ENCODE results near the gene PGBD4.

Gene PGBD4

DNA sequence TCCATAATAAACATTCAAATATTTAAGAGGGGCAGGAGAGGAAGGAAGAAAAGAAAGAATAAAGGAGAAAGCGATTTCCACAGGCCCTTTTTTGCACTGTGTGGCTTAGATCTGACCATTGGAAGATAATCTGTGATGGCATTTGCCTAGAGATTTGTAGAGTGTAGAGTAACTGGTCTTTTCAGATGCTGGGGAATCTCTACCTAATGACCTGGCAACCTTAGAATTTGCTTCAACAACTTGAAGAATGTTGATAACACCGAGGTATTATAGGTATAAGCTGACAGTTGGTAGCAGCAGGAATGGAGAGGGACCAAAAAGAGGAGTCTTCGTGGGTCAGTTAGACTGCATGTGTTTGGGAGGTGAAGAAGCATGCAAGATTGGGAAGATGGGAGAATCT lies 41.9 kb upstream of the PGBD4 start:
- POLR2A ChIA-PET: no interaction called here
- no peak overlapping the region for H3K4me3 ChIP-seq (ENCODE audit: low read depth, low read length)
- DNase-seq (ENCODE audit: low read depth, low spot score): no peak
- TF ChIP-seq, protein P1, sequence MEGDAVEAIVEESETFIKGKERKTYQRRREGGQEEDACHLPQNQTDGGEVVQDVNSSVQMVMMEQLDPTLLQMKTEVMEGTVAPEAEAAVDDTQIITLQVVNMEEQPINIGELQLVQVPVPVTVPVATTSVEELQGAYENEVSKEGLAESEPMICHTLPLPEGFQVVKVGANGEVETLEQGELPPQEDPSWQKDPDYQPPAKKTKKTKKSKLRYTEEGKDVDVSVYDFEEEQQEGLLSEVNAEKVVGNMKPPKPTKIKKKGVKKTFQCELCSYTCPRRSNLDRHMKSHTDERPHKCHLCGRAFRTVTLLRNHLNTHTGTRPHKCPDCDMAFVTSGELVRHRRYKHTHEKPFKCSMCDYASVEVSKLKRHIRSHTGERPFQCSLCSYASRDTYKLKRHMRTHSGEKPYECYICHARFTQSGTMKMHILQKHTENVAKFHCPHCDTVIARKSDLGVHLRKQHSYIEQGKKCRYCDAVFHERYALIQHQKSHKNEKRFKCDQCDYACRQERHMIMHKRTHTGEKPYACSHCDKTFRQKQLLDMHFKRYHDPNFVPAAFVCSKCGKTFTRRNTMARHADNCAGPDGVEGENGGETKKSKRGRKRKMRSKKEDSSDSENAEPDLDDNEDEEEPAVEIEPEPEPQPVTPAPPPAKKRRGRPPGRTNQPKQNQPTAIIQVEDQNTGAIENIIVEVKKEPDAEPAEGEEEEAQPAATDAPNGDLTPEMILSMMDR (IDR thresholded peaks at IDR 0.05; ENCODE audit: insufficient read depth, low read length, missing control alignments): no peak
- CTCF ChIA-PET: interaction anchor here (1.5 to 9.0 kb wide), 8 partner anchors 11 to 528 kb away, joined by 3 to 101 read pairs (median 12); partner anchors contain the start of genes KATNBL1 and LPCAT4

DNA sequence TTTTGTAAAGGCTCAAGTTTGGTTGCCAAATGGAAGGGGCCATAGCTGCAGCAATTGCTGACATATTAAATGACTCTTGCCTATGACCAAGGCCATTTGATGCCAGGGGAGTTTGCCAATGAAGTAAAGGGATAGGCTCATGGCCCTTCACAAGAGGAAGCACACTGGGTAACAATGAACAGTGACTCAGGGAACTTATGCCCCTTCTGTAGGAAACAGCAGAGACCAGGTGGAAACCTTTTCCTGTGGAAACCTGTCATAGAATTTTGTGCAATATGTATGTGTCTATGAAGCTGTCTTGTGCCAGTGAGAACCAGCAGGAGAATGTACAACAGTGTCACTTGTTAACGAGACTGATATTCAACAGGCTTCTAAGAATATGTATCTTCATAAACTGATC lies 37.4 kb upstream of the PGBD4 start:
- TF ChIP-seq, protein P1 (IDR thresholded peaks at IDR 0.05; ENCODE audit: insufficient read depth, low read length, missing control alignments): no peak

DNA sequence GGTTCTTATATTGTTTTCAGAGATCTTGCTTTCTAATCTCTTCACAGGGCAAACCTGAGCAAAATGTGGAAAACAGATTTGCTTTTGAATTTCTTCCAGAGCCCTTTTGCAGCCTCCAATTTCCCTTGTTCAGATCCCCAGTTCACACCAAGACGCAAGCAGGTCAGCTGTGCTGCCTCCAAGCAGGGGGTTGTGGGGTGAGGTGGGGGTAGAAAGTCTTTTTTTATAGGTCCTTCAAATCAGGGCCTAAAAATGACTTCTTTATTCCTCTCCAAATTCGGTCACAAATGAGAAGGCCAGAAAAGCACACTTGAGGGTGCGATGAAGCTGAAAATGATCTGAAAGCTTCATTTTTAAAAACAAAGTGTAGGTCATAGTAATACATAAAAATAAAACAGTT lies 36.6 kb upstream of the PGBD4 start:
- DNase-seq (ENCODE audit: low read depth, low spot score): no peak
- TF ChIP-seq, protein P1 (IDR thresholded peaks at IDR 0.05; ENCODE audit: insufficient read depth, low read length, missing control alignments): no peak
- ChIA-PET CTCF (interaction anchor here (1.2 to 9.0 kb wide), 2 partner anchors 9 to 145 kb away, joined by 5 to 101 read pairs; partner anchors contain the start of gene KATNBL1), POLR2A (no interaction called here)
- no peak overlapping the region for H3K4me3 ChIP-seq (ENCODE audit: low read depth, low read length)

More for the DNA sequence above, 37.4 kb upstream of the PGBD4 start:
- ChIA-PET CTCF (interaction anchor here (0.6 to 9.0 kb wide), 5 partner anchors 15 to 303 kb away, joined by 3 to 101 read pairs (median 4); partner anchors contain the start of genes KATNBL1, LPCAT4 and PGBD4), POLR2A (no interaction called here)
- no peak overlapping the region for H3K4me3 ChIP-seq (ENCODE audit: low read depth, low read length)
- DNase-seq (ENCODE audit: low read depth, low spot score): no peak

DNA sequence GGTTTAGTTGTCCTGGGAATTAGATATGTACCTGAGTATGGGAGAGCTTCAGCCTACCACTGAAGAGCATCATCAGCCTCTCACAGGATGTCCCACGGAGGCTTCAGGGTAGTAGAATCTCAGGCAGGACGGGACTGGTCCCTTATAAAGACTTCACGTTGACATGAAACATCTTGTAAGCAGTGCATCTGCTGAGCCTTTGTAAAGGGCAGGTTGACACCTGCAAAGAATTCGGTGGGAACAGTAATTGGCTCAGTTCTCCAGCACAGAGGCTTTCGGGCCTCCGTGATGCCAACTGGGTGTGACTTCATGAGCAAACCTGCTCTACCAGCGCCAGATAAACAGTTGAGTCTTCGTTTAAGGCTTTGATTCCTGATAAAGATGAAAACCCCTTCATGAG lies 35.9 kb upstream of the PGBD4 start:
- ChIA-PET CTCF (interaction anchor here (0.7 to 9.0 kb wide), 4 partner anchors 10 to 144 kb away, joined by 3 to 101 read pairs (median 4); partner anchors contain the start of gene KATNBL1), POLR2A (no interaction called here)
- no peak for DNase-seq (ENCODE audit: low read depth, low spot score)
- TF ChIP-seq, protein P1 (IDR thresholded peaks at IDR 0.05; ENCODE audit: insufficient read depth, low read length, missing control alignments): no peak
- no peak overlapping the region for H3K4me3 ChIP-seq (ENCODE audit: low read depth, low read length)

DNA sequence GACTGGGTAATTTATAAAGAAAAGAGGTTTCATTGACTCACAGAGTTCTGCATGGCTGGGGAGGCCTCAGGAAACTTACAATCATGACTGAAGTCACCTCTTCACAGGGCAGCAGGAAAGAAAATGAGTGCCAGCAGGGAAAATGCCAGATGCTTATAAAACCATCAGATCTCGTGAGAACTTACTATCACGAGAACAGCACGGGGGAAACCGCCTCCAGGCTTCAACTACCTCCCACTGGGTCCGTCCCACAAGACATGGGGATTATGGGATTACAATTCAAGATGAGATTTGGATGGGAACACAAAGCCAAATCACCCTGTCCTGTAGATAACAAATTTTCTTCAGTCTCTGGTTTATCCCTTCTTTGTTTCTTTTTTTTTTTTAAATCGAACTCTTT lies 31.9 kb upstream of the PGBD4 start:
- DNase-seq (ENCODE audit: low read depth, low spot score): no peak
- TF ChIP-seq, protein P1 (IDR thresholded peaks at IDR 0.05; ENCODE audit: insufficient read depth, low read length, missing control alignments): no peak
- ChIA-PET POLR2A (no interaction called here), CTCF (interaction anchor here (2.2 kb wide), 1 partner anchor 9 kb away, joined by 17 read pairs; no protein-coding TSS in a partner anchor)
- no peak overlapping the region for H3K4me3 ChIP-seq (ENCODE audit: low read depth, low read length)

DNA sequence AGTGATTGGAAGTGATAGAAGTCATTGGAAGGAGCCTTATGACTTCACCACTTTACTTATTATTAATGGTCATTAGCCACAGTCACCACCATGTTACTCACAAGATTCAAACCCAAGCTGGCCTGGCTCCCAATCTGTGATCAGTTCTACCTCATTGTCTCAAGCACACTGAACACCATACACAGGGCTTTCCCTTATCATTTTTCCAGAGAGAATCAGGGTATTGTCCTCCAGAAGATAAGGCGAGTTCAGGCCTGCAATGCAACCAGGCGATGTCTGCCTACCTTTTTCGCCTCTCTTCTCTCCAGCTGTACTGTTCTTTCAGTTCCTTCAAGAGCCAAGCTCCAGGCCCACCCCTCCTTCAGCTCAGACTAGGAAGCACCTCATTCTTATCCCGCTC lies 25.1 kb upstream of the PGBD4 start:
- ChIA-PET CTCF (interaction anchor here (1.5 to 1.6 kb wide), 2 partner anchors 14 to 15 kb away, joined by 5 to 6 read pairs; no protein-coding TSS in a partner anchor), POLR2A (no interaction called here)
- no peak for DNase-seq (ENCODE audit: low read depth, low spot score)
- TF ChIP-seq, protein P1 (IDR thresholded peaks at IDR 0.05; ENCODE audit: insufficient read depth, low read length, missing control alignments): no peak
- no peak overlapping the region for H3K4me3 ChIP-seq (ENCODE audit: low read depth, low read length)

All from AG04449 (cell line).